Bronchial epithelial cell (primary cell): ENCODE results near the gene VSTM2B. TPM values are rescaled to one million over a fixed set of nuclear protein-coding genes. Genes with fewer than 3 reads are reported as not detected.
"Not testable (repeated sequence)": the region's sequence is repeated elsewhere in the genome, so short reads cannot be mapped to it uniquely, and the experiment has no call there.

Experiments
- DNase-seq: peaks from one replicate; pipeline ENCODE4 v3.0.0-alpha.2; 2010; ENCODE audit warnings: low read depth
- FAIRE-seq: peaks from 2 replicates; lab custom pipeline; 2011; peaks lifted over from hg19 to GRCh38; lab: Jason Lieb, UNC
- H3K27me3 ChIP-seq: 2 replicates; pipeline ENCODE4 v1.5.1; 2011; ENCODE audit warnings: low read length; ENCODE audit not compliant: control insufficient read depth, insufficient read depth
- H3K36me3 ChIP-seq: 2 replicates; pipeline ENCODE4 v1.5.1; 2011; ENCODE audit warnings: low read length; ENCODE audit not compliant: control insufficient read depth, insufficient read depth
- H3K4me3 ChIP-seq: 2 replicates; pipeline ENCODE4 v1.5.1; 2011; ENCODE audit warnings: mild to moderate bottlenecking, low read depth, low read length, control low read depth
- CTCF ChIP-seq: IDR thresholded peaks from 2 replicates; pipeline ENCODE4 v1.5.1; 2011; ENCODE audit warnings: mild to moderate bottlenecking, moderate library complexity, low read length, control low read depth, inconsistent platforms; ENCODE audit not compliant: insufficient read depth, severe bottlenecking
- total RNA-seq: library from RNA; depleted of rRNA; stranded (reverse); fragments of >200 nt; gene quantifications from 2 replicates; pipeline ENCODE4 v1.2.1, GENCODE V29; 2014

VSTM2B gene
- total RNA-seq, 1 donor from 2014 or later: not detected

DNA sequence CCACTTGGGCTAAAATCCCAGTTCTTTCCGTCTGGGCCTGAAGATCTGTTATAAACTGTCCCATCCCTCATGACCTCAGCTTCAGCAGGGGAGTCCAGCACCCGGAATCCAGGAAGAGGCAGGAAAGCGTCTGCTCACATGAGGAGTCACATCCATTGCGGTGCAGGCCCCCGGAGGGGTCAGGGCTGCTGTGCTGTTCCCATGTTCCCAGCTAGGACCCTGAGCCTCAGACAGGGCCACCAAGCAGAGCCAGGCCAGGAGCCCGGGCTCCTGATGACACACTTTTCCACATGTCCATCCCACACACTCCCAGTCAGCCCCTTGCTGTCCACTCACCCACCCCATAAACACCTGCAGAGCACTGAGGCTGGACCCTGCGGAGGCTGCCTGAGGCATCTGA lies 45.3 kb upstream of the VSTM2B start:
- FAIRE-seq (no peak), DNase-seq (no peak)
- no peak for TF ChIP-seq CTCF

DNA sequence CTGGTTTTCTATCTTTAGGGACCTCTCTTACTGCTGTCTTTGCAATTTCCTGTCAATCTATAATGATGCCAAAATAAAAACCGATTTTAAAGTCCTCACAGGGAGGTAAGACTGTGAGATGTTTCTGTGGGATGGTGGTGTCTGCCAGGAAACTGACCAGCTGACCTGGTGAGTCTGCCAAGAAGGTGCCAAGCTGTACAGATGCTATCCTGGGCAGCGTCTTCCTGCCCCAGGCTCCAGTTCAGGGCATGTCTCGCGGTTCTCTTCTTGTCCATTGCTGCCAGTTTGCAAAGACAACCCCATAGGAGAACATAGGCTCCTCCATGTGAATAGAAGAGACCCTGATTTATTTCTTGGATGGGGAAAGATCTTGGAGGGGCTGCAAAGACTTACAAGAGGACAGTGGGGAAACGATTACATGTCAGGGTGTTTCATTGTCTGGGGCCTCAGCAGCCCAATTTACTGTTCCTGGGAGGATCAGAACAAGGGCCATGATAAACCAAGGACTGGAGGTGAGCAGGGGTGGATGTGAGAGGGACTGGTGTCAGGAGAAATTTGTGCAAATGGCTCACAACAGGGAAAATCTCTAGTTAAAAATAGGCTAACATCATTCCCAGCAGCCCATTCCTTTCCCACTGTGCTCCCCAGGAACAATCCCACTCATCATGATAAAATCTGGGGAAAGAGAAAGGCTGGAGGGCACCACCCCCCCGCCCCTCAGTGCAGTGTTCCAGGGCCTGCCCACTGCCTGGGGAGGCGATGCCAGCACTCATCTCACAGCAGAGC lies 42.7 kb upstream of the VSTM2B start:
- FAIRE-seq (no peak), DNase-seq (no peak)
- TF ChIP-seq CTCF: no peak
- Histone ChIP-seq H3K27me3 (no peaks in the 10 kb centered on the region), H3K4me3 (no peak overlapping the region), H3K36me3 (no peaks in the 10 kb centered on the region)

More for the DNA sequence above, 45.3 kb upstream of the VSTM2B start:
- H3K4me3 ChIP-seq: no peak overlapping the region
- no peaks in the 10 kb centered on the region for H3K36me3 ChIP-seq
- no peaks in the 10 kb centered on the region for H3K27me3 ChIP-seq

DNA sequence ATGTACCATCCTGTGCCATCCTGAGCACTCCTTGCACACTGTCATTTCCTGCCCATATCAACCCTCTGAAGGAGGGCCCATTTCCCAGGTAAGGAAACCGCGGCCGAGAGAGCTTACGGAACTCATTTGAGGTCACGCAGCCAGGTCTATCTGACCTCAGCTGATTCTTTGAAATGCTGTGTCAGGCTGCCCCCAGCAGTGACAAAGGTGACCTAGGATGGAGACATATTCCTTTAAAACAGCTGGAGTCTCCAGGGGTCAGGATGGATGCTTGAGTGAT lies 42.2 kb upstream of the VSTM2B start:
- FAIRE-seq (no peak), DNase-seq (no peak)
- Histone ChIP-seq H3K27me3 (no peaks in the 10 kb centered on the region), H3K4me3 (no peak overlapping the region), H3K36me3 (no peaks in the 10 kb centered on the region)
- no peak for TF ChIP-seq CTCF

GRCh38 chr19:29483944-29484581 lies 41.7 kb upstream of the VSTM2B start:
- DNase-seq (no peak), FAIRE-seq (no peak)
- no peaks in the 10 kb centered on the region for H3K27me3 ChIP-seq
- H3K4me3 ChIP-seq: no peak overlapping the region
- H3K36me3 ChIP-seq: no peaks in the 10 kb centered on the region
- no peak for TF ChIP-seq CTCF

GRCh38 chr19:29484876-29485275 lies 40.9 kb upstream of the VSTM2B start:
- H3K36me3 ChIP-seq: no peaks in the 10 kb centered on the region
- TF ChIP-seq CTCF: no peak
- H3K4me3 ChIP-seq: no peak overlapping the region
- no peak for FAIRE-seq
- no peaks in the 10 kb centered on the region for H3K27me3 ChIP-seq
- DNase-seq: no peak

GRCh38 chr19:29485293-29485692 lies 40.5 kb upstream of the VSTM2B start:
- no peak for TF ChIP-seq CTCF
- Histone ChIP-seq H3K4me3 (no peak overlapping the region), H3K36me3 (no peaks in the 10 kb centered on the region), H3K27me3 (no peaks in the 10 kb centered on the region)
- DNase-seq (no peak), FAIRE-seq (no peak)

DNA sequence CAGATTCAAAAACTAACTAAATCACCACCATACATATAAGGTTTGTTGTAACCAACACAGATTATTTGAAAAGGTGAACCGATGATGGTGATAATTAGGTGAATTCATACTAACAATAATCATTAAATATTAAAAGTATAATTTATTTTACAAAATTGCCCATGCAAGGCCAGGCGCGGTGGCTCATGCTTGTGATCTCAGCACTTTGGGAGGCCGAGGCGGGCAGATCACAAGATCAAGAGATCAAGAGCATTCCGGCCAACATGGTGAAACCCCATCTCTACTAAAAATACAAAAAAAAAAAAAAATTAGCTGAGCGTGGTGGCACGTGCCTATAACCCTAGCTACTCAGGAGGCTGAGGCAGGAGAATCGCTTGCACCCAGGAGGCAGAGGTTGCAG lies 38.8 kb upstream of the VSTM2B start:
- not testable (repeated sequence) for H3K36me3 ChIP-seq, H3K4me3 ChIP-seq, H3K27me3 ChIP-seq, DNase-seq, FAIRE-seq
